Caco-2 (cell line): Measurements from ENCODE around the gene SPATS2L. TPM values are rescaled to one million over a fixed set of nuclear protein-coding genes. Genes with fewer than 3 reads are reported as not detected.

Experiments used
- BruUV-seq: library from RNA; stranded (reverse); fragments of 400-500 nt; replicated peaks from 2 replicates; lab custom pipeline; 2021; lab: Mats Ljungman, UMichigan
- CTCF ChIA-PET: fragments of 300-600 bp; sonication (Branson Sonifier 250); formaldehyde crosslinking; loops from one replicate; lab custom pipeline; 2022; ENCODE audit warnings: antibody characterized with exemption; lab: Charles Lee
- POLR2A ChIA-PET: fragments of 300-600 bp; sonication (Branson Sonifier 250); formaldehyde crosslinking; loops from one replicate; lab custom pipeline; 2022; ENCODE audit warnings: antibody characterized with exemption; lab: Charles Lee
- DNase-seq, 2 experiments: peaks; one replicate each; pipeline versions ENCODE4 v3.0.0 to v3.0.0-alpha.2; 2020 to 2022
- H3K27me3 ChIP-seq: replicated peaks from 2 replicates; pipeline ENCODE4 v1.6.0; 2011; ENCODE audit warnings: low read length; ENCODE audit not compliant: control insufficient read depth, insufficient read depth
- H3K36me3 ChIP-seq: 2 replicates; pipeline ENCODE4 v1.5.1; 2011; ENCODE audit warnings: low read length; ENCODE audit not compliant: control insufficient read depth, insufficient read depth
- H3K4me1 ChIP-seq: fragments of 250-450 bp; sonication (Bioruptor Pico); 2 replicates; pipeline ENCODE4 v1.5.1; 2020; ENCODE audit warnings: mild to moderate bottlenecking
- H3K4me3 ChIP-seq: 2 replicates; pipeline ENCODE4 v1.5.1; 2011; ENCODE audit warnings: low read depth, mild to moderate bottlenecking, control low read depth, low read length
- H3K9me3 ChIP-seq: fragments of 250-450 bp; sonication (Bioruptor Pico); 2 replicates; pipeline ENCODE4 v1.5.1; 2020; ENCODE audit warnings: mild to moderate bottlenecking, moderate library complexity
- H3K27ac Mint-ChIP-seq: one replicate; pipeline ENCODE4 v1.8.0; 2022; ENCODE audit warnings: mixed read lengths; ENCODE audit not compliant: unreplicated experiment
- H3K27me3 Mint-ChIP-seq: one replicate; pipeline ENCODE4 v1.8.0; 2022; ENCODE audit warnings: mixed read lengths; ENCODE audit not compliant: insufficient read depth, unreplicated experiment
- H3K36me3 Mint-ChIP-seq: one replicate; pipeline ENCODE4 v1.8.0; 2022; ENCODE audit warnings: mild to moderate bottlenecking, mixed read lengths; ENCODE audit not compliant: insufficient read depth, unreplicated experiment
- H3K4me1 Mint-ChIP-seq: one replicate; pipeline ENCODE4 v1.8.0; 2022; ENCODE audit warnings: low read depth, mixed read lengths; ENCODE audit not compliant: unreplicated experiment
- H3K4me3 Mint-ChIP-seq: one replicate; pipeline ENCODE4 v1.8.0; 2022; ENCODE audit warnings: mild to moderate bottlenecking, moderate library complexity, mixed read lengths; ENCODE audit not compliant: unreplicated experiment
- H3K9me3 Mint-ChIP-seq: one replicate; pipeline ENCODE4 v1.8.0; 2022; ENCODE audit warnings: mixed read lengths; ENCODE audit not compliant: unreplicated experiment
- intact Hi-C: fragments of 100-400 bp; cut with micrococcal nuclease; formaldehyde crosslinking; loops from one replicate; pipeline ENCODE4 v1.10.0; 2022; ENCODE audit not compliant: unreplicated experiment
- total RNA-seq: library from RNA; stranded (reverse); gene quantifications from 2 replicates; pipeline ENCODE4 v1.2.3, GENCODE V29; 2022
- TF ChIP-seq, protein P1 (sequence below), 2 experiments: fragments of 200-600 bp in 1 of 2; IDR thresholded peaks; 1 replicate in 1 of 2; 2 replicates in 1 of 2; pipeline versions ENCODE4 v1.5.1 to v1.8.0; 2011 to 2022; ENCODE audit warnings: antibody characterized with exemption in 1 of 2, control low read depth in 1 of 2, inconsistent platforms in 1 of 2, low read depth in 1 of 2, low read length in 1 of 2, mild to moderate bottlenecking in 1 of 2, moderate library complexity in 1 of 2; ENCODE audit not compliant: insufficient read depth in 1 of 2, severe bottlenecking in 1 of 2, unreplicated experiment in 1 of 2

Gene SPATS2L
- total RNA-seq, 1 experiment from 2014 or later, result 196 TPM

DNA sequence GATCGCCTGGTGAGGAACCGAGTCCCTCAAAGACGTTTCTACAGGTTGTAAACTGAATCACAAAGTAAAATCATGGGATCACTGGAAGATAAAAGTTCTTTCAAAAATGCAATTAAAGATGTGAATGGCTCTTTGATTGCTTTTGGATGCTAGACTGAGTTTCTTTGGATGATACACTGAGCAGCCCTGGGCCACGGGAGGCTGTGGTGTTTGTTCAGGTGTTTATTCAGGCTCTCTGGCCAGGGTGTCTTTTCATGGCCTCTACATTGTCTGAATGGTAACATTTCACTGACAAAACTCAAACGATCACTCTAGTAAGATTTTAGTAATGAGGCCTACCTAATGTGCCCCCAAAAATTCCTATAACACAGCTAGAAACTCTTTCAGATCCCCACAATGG, 48.4 kb upstream of the SPATS2L start:
- no peaks in the 10 kb centered on the region for H3K27me3 ChIP-seq
- no TSS peak for BruUV-seq
- CTCF ChIA-PET, result no interaction called here
- peaks cover 33% of the 10 kb centered on the region for H3K4me1 ChIP-seq
- TF ChIP-seq, protein P1, sequence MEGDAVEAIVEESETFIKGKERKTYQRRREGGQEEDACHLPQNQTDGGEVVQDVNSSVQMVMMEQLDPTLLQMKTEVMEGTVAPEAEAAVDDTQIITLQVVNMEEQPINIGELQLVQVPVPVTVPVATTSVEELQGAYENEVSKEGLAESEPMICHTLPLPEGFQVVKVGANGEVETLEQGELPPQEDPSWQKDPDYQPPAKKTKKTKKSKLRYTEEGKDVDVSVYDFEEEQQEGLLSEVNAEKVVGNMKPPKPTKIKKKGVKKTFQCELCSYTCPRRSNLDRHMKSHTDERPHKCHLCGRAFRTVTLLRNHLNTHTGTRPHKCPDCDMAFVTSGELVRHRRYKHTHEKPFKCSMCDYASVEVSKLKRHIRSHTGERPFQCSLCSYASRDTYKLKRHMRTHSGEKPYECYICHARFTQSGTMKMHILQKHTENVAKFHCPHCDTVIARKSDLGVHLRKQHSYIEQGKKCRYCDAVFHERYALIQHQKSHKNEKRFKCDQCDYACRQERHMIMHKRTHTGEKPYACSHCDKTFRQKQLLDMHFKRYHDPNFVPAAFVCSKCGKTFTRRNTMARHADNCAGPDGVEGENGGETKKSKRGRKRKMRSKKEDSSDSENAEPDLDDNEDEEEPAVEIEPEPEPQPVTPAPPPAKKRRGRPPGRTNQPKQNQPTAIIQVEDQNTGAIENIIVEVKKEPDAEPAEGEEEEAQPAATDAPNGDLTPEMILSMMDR (IDR thresholded peaks at IDR 0.05; ENCODE audit: insufficient read depth in 1 of 2, low read depth in 1 of 2, low read length in 1 of 2, severe bottlenecking in 1 of 2, unreplicated experiment in 1 of 2), result no peak
- DNase-seq, result no peak
- intact Hi-C loops, result loop anchor here (5.0 kb wide), 1 partner anchor 276 kb away; no protein-coding TSS in a partner anchor
- POLR2A ChIA-PET, result no interaction called here
- H3K36me3 ChIP-seq, result peaks cover 2% of the 10 kb centered on the region
- Mint-ChIP-seq H3K36me3 (no peaks in the 10 kb centered on the region), H3K4me3 (no peak overlapping the region), H3K9me3 (no peaks in the 10 kb centered on the region), H3K27ac (peak overlapping the region; percentile 76), H3K27me3 (no peaks in the 10 kb centered on the region), H3K4me1 (peaks cover 18% of the 10 kb centered on the region)
- H3K4me3 ChIP-seq, result no peak overlapping the region
- no peaks in the 10 kb centered on the region for H3K9me3 ChIP-seq

- Histone ChIP-seq H3K27me3 (no peaks in the 10 kb centered on the region), H3K9me3 (no peaks in the 10 kb centered on the region), H3K36me3 (peaks cover 2% of the 10 kb centered on the region), H3K4me3 (no peak overlapping the region), H3K4me1 (peaks cover 39% of the 10 kb centered on the region)
- Mint-ChIP-seq H3K36me3 (no peaks in the 10 kb centered on the region), H3K27me3 (no peaks in the 10 kb centered on the region), H3K4me3 (peak overlapping the region; percentile 49), H3K9me3 (no peaks in the 10 kb centered on the region), H3K27ac (peak overlapping the region; percentile 17), H3K4me1 (peaks cover 24% of the 10 kb centered on the region)
- TF ChIP-seq, protein P1 (IDR thresholded peaks at IDR 0.05; ENCODE audit: insufficient read depth in 1 of 2, low read depth in 1 of 2, low read length in 1 of 2, severe bottlenecking in 1 of 2, unreplicated experiment in 1 of 2), result no peak
- no TSS peak for BruUV-seq
- ChIA-PET CTCF (no interaction called here), POLR2A (interaction anchor here (0.5 to 1.4 kb wide), 2 partner anchors 47 to 56 kb away, joined by 3 to 5 read pairs; partner anchors contain the start of gene SPATS2L)
- no peak for DNase-seq
- intact Hi-C loops, result loop anchor here (1.0 to 5.0 kb wide), 3 partner anchors 38 to 277 kb away; no protein-coding TSS in a partner anchor
Observed at GRCh38 chr2:200258881-200259576, 47.5 kb upstream of the SPATS2L start.

DNA sequence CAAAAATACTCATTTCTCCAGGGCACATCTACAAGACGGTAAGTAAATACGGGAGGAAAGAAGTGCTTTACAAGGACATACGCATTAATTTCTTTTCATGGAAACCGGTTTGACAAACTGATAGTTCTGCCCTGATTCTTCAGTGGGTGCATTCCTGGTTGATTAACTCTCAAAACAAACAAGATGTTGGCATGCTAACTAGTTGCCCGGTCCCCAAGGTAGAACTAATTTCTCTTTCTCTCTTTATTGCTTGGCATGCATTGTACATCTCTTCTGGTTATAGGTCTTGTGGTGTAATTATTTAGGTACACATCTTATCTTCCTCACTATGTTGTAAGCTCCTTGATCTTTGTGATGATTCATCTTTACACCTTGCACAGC, 46.9 kb upstream of the SPATS2L start:
- TF ChIP-seq, protein P1 (IDR thresholded peaks at IDR 0.05; ENCODE audit: insufficient read depth in 1 of 2, low read depth in 1 of 2, low read length in 1 of 2, severe bottlenecking in 1 of 2, unreplicated experiment in 1 of 2), result no peak
- H3K4me3 Mint-ChIP-seq, result peak overlapping the region; percentile 49
- Histone ChIP-seq H3K9me3 (no peaks in the 10 kb centered on the region), H3K36me3 (peaks cover 2% of the 10 kb centered on the region), H3K4me3 (no peak overlapping the region), H3K27me3 (no peaks in the 10 kb centered on the region), H3K4me1 (peaks cover 39% of the 10 kb centered on the region)
- H3K27me3 Mint-ChIP-seq, result no peaks in the 10 kb centered on the region
- no peaks in the 10 kb centered on the region for H3K9me3 Mint-ChIP-seq
- peak overlapping the region; percentile 17 for H3K27ac Mint-ChIP-seq
- intact Hi-C loops, result loop anchor here (1.0 to 5.0 kb wide), 3 partner anchors 38 to 277 kb away; no protein-coding TSS in a partner anchor
- CTCF ChIA-PET, result no interaction called here
- peak in 1 of 2 experiments; percentile 67 for DNase-seq
- H3K4me1 Mint-ChIP-seq, result peaks cover 24% of the 10 kb centered on the region
- no peaks in the 10 kb centered on the region for H3K36me3 Mint-ChIP-seq
- no TSS peak for BruUV-seq
- POLR2A ChIA-PET, result interaction anchor here (0.5 to 1.4 kb wide), 2 partner anchors 47 to 56 kb away, joined by 3 to 5 read pairs; partner anchors contain the start of gene SPATS2L
